ENCODE results near the gene AOPEP. TPM values are rescaled to one million over a fixed set of nuclear protein-coding genes. Genes with fewer than 3 reads are reported as not detected.

The AOPEP gene
- total RNA-seq, 1 experiment from 2014 or later: 36.4 TPM

GRCh38 chr9:95005278-95006143 is 279.0 kb downstream of the AOPEP start:
- DNase-seq (ENCODE audit: low read depth, low spot score): no peak
- Histone ChIP-seq H3K27ac (ENCODE audit: low read length) (peak overlapping the region; percentile 97), H3K36me3 (ENCODE audit: control insufficient read depth, insufficient read depth, low read length) (peaks cover 14% of the 10 kb centered on the region), H3K9me3 (ENCODE audit: control insufficient read depth, insufficient read depth, low read depth, low read length) (no peaks in the 10 kb centered on the region), H3K27me3 (ENCODE audit: control insufficient read depth, insufficient read depth, low read length) (no peaks in the 10 kb centered on the region), H3K4me1 (ENCODE audit: control insufficient read depth, insufficient read depth, low read length) (peaks cover 25% of the 10 kb centered on the region), H3K4me3 (ENCODE audit: low read depth in 2 of 2, low read length in 2 of 2) (peak overlapping the region; percentile 70 to 71)
- intact Hi-C loops (cut with micrococcal nuclease; ENCODE audit: unreplicated experiment): loop anchor here (5.0 kb wide), 2 partner anchors 223 to 323 kb away; no protein-coding TSS in a partner anchor
- ATAC-seq: peak; percentile 1; the same call in 1 of the 2 replicates
- no peak for TF ChIP-seq SIN3A (IDR thresholded peaks at IDR 0.05; ENCODE audit: borderline replicate concordance, insufficient read depth, low read depth, low read length)
- no peak for TF ChIP-seq POLR2AphosphoS5 (IDR thresholded peaks at IDR 0.05; ENCODE audit: low read depth, low read length)
- TF ChIP-seq REST (IDR thresholded peaks at IDR 0.05; ENCODE audit: insufficient read depth in 1 of 2, low read depth in 2 of 2, low read length in 1 of 2): no peak
- no peak for TF ChIP-seq TCF7L2 (IDR thresholded peaks at IDR 0.05; ENCODE audit: low read depth, low read length)
- TF ChIP-seq, protein P1, sequence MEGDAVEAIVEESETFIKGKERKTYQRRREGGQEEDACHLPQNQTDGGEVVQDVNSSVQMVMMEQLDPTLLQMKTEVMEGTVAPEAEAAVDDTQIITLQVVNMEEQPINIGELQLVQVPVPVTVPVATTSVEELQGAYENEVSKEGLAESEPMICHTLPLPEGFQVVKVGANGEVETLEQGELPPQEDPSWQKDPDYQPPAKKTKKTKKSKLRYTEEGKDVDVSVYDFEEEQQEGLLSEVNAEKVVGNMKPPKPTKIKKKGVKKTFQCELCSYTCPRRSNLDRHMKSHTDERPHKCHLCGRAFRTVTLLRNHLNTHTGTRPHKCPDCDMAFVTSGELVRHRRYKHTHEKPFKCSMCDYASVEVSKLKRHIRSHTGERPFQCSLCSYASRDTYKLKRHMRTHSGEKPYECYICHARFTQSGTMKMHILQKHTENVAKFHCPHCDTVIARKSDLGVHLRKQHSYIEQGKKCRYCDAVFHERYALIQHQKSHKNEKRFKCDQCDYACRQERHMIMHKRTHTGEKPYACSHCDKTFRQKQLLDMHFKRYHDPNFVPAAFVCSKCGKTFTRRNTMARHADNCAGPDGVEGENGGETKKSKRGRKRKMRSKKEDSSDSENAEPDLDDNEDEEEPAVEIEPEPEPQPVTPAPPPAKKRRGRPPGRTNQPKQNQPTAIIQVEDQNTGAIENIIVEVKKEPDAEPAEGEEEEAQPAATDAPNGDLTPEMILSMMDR (IDR thresholded peaks at IDR 0.05): no peak
- in situ Hi-C loops (cut with HindIII; ENCODE audit: low pct_unique_long_range_greater_than_20kb, low sequenced_read_pairs): no loop called here
- POLR2A ChIA-PET: no interaction called here
- no TSS peak for BruUV-seq (replicated peaks)
- CTCF ChIA-PET: no interaction called here

- CTCF ChIA-PET: interaction anchor here (0.7 kb wide), 1 partner anchor 94 kb away, joined by 7 read pairs; no protein-coding TSS in a partner anchor
- TF ChIP-seq REST (IDR thresholded peaks at IDR 0.05; ENCODE audit: insufficient read depth in 1 of 2, low read depth in 2 of 2, low read length in 1 of 2): no peak
- no peak for TF ChIP-seq TCF7L2 (IDR thresholded peaks at IDR 0.05; ENCODE audit: low read depth, low read length)
- H3K4me1 ChIP-seq (ENCODE audit: control insufficient read depth, insufficient read depth, low read length): peaks cover 34% of the 10 kb centered on the region
- no peak for ATAC-seq
- BruUV-seq (replicated peaks): TSS peak; percentile 56
- in situ Hi-C loops (cut with HindIII; ENCODE audit: low pct_unique_long_range_greater_than_20kb, low sequenced_read_pairs): no loop called here
- H3K36me3 ChIP-seq (ENCODE audit: control insufficient read depth, insufficient read depth, low read length): peaks cover 14% of the 10 kb centered on the region
- no peaks in the 10 kb centered on the region for H3K9me3 ChIP-seq (ENCODE audit: control insufficient read depth, insufficient read depth, low read depth, low read length)
- DNase-seq (ENCODE audit: low read depth, low spot score): no peak
- intact Hi-C loops (cut with micrococcal nuclease; ENCODE audit: unreplicated experiment): loop anchor here (5.0 kb wide), 2 partner anchors 225 to 325 kb away; no protein-coding TSS in a partner anchor
- H3K4me3 ChIP-seq (ENCODE audit: low read depth in 2 of 2, low read length in 2 of 2): peak overlapping the region; percentile 70 to 71
- POLR2A ChIA-PET: no interaction called here
- H3K27me3 ChIP-seq (ENCODE audit: control insufficient read depth, insufficient read depth, low read length): no peaks in the 10 kb centered on the region
- peak overlapping the region; percentile 97 for H3K27ac ChIP-seq (ENCODE audit: low read length)
These were observed 280.8 kb downstream of the AOPEP start for GRCh38 chr9:95007226-95007869.

Data from Panc1 (cell line).